GM12865 (cell line): ENCODE data around the gene LBR.
A peak's percentile ranks its signal among the peaks of the same experiment; 100 is the strongest.
"Not testable (repeated sequence)": the region's sequence is repeated elsewhere in the genome, so short reads cannot be mapped to it uniquely, and the experiment has no call there.

Experiments
- DNase-seq: peaks from one replicate; pipeline ENCODE4 v3.0.0; 2010; ENCODE audit warnings: low read depth
- H3K4me3 ChIP-seq: 2 replicates; pipeline ENCODE4 v1.5.1; 2011; ENCODE audit warnings: mild to moderate bottlenecking, low read depth, low read length, control low read depth
- TF ChIP-seq, protein P1 (sequence below): IDR thresholded peaks from 2 replicates; pipeline ENCODE4 v1.5.1; 2011; ENCODE audit warnings: low read length, control low read depth, low read depth, inconsistent platforms; ENCODE audit not compliant: insufficient read depth; ENCODE audit errors: missing control alignments

The LBR gene

DNA sequence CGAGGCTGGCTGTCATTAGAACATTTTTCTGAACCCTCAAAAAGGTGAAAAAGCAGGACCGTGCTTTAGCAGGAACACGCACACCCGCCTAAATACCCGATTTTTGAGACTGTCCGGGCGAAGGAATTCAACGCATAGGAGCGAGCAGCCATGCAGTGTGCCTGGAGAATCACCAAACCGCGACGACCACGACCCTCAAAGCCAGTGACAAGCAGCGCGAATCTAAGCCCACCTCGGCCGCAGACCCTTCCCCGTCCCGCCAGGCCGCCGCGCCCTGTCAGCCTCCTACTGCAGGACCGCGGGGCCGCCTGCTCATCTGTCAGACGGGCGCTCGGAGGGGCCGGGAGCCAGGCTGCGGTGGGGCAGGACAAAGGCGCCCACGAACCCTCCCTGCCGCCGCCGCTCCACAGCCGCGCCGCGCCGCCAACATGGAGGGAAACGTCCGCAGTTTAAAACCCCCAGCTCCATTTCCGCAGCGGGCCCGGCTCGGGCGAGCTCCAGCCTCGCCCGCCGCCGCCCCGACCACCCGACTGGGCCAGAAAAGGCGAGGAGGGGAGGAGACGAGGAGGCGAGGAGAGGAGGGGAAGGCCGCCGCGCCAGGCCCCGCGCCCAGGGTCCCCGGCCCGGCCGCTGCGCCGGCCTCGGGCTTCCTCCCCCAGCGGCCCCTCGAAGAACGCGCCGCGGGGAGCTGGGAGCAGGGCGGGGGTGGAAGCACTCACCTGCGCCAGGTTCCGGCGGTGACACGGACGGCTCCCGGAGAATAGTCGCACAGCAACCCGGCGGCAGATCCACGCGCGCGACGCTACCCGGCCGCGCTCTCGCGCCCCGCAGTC is at the start of gene LBR:
Gene LBR, minus strand, starts transcription at position 804 of the 833 bp plus-strand sequence. CDS start 3,963 bp downstream, outside the sequence.
- peak within 1 kb of the TSS; percentile 55 for H3K4me3 ChIP-seq
- TF ChIP-seq, protein P1, sequence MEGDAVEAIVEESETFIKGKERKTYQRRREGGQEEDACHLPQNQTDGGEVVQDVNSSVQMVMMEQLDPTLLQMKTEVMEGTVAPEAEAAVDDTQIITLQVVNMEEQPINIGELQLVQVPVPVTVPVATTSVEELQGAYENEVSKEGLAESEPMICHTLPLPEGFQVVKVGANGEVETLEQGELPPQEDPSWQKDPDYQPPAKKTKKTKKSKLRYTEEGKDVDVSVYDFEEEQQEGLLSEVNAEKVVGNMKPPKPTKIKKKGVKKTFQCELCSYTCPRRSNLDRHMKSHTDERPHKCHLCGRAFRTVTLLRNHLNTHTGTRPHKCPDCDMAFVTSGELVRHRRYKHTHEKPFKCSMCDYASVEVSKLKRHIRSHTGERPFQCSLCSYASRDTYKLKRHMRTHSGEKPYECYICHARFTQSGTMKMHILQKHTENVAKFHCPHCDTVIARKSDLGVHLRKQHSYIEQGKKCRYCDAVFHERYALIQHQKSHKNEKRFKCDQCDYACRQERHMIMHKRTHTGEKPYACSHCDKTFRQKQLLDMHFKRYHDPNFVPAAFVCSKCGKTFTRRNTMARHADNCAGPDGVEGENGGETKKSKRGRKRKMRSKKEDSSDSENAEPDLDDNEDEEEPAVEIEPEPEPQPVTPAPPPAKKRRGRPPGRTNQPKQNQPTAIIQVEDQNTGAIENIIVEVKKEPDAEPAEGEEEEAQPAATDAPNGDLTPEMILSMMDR = no peak
- peak; percentile 41 for DNase-seq

- TF ChIP-seq, protein P1 = no peak
- DNase-seq = no peak
- H3K4me3 ChIP-seq = no peak overlapping the region
Measured at GRCh38 chr1:225477296-225477911, 49.6 kb upstream of the LBR start.

DNA sequence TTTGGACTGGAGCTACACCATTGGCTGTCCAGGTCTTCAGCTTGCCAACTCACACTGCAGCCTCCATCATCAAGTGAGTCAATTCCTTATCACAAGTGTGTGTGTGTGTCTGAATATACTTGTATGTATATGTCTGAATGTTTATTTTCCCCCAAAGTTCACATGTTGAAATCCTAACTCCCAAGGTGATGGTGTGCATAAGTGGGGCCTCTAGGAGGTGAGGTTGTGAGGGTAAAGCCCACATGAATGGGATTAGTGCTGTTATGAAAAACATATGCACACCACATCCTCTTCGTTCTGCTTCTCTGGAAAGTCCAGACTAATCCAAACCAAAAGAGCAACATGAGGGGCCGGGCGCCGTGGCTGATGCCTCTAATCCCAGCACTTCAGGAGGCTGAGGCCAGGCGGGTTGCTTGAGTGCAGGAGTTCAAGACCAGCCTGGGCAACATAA is 48.7 kb upstream of the LBR start:
- no peak for DNase-seq
- H3K4me3 ChIP-seq = no peak overlapping the region
- TF ChIP-seq, protein P1 = no peak

- no peak overlapping the region for H3K4me3 ChIP-seq
- DNase-seq = no peak
- TF ChIP-seq, protein P1 = no peak
Measured at GRCh38 chr1:225476100-225476511, 48.3 kb upstream of the LBR start.

- TF ChIP-seq, protein P1 = peak; percentile 100
- DNase-seq = peak; percentile 65
- H3K4me3 ChIP-seq = no peak overlapping the region
Measured at GRCh38 chr1:225474986-225475820, 47.4 kb upstream of the LBR start.

DNA sequence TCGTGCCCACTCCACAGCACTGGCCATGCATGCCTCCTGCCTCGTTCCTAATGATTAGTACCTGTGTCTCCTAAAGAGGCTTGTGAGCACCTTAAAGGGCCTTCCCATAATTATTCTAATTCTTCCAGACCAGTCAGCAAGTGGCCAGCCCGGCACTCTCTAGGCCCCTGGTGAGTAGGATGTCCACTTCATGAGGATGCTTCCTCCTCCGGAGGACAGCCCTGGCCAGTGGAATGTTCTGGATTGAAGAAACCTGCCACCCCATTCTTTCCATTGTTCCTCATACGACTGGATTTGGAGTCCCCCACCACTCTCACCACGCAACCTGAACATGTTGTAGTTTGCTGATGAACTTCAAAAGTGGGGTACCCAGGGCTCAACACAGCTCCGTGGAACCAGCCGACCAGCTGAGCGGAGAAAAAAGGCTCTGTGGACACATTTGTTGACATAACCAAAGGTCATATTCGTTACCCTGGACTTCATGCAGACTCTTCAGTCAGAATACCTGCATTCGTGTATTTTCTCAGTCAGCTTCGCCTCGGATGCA is 46.7 kb upstream of the LBR start:
- TF ChIP-seq, protein P1 = no peak
- no peak for DNase-seq

GRCh38 chr1:225473676-225474438 is 46.0 kb upstream of the LBR start:
- DNase-seq, H3K4me3 ChIP-seq: not testable (repeated sequence)

More for the DNA sequence above, 46.7 kb upstream of the LBR start:
- H3K4me3 ChIP-seq = no peak overlapping the region

- DNase-seq, H3K4me3 ChIP-seq: not testable (repeated sequence)
Measured at GRCh38 chr1:225473266-225473665, 45.4 kb upstream of the LBR start.
